Duodenal mucosa (tissue), 2 donors: ENCODE results near the gene RELB.

ENCODE experiments used
- H3K27ac ChIP-seq: one replicate; pipeline ENCODE4 v1.7.0; 2013; ENCODE audit warnings: low read depth, low read length
- H3K27me3 ChIP-seq, 2 donors: one replicate each; pipeline ENCODE4 v1.7.0; 2013; ENCODE audit warnings: low read length in 2 of 2, control low read depth in 1 of 2; ENCODE audit not compliant: insufficient read depth in 2 of 2, control insufficient read depth in 1 of 2
- H3K36me3 ChIP-seq, 2 donors: one replicate each; pipeline ENCODE4 v1.7.0; 2013; ENCODE audit warnings: low read length in 2 of 2, control low read depth in 1 of 2; ENCODE audit not compliant: insufficient read depth in 2 of 2, control insufficient read depth in 1 of 2
- H3K4me1 ChIP-seq, 2 donors: one replicate each; pipeline ENCODE4 v1.7.0; 2013; ENCODE audit warnings: low read length in 2 of 2, control low read depth in 1 of 2; ENCODE audit not compliant: insufficient read depth in 2 of 2, control insufficient read depth in 1 of 2
- H3K4me3 ChIP-seq, 2 donors: one replicate each; pipeline ENCODE4 v1.7.0; 2013; ENCODE audit warnings: low read length in 2 of 2, low read depth in 1 of 2
- H3K9ac ChIP-seq, 2 donors: one replicate each; pipeline ENCODE4 v1.7.0; 2013; ENCODE audit warnings: low read length in 2 of 2, low read depth in 1 of 2
- H3K9me3 ChIP-seq, 2 donors: one replicate each; pipeline ENCODE4 v1.7.0; 2013; ENCODE audit warnings: low read length in 2 of 2, control low read depth in 1 of 2; ENCODE audit not compliant: control insufficient read depth in 1 of 2

The RELB gene

GRCh38 chr19:44985445-44985844 lies 15.8 kb upstream of the RELB start:
- Histone ChIP-seq H3K27me3 (no peaks in the 10 kb centered on the region), H3K4me1 (no peaks in the 10 kb centered on the region), H3K4me3 (no peak overlapping the region), H3K9me3 (no peaks in the 10 kb centered on the region), H3K36me3 (peaks cover 13 to 81% of the 10 kb centered on the region in 2 donors), H3K9ac (no peak overlapping the region), H3K27ac (no peak overlapping the region)

DNA sequence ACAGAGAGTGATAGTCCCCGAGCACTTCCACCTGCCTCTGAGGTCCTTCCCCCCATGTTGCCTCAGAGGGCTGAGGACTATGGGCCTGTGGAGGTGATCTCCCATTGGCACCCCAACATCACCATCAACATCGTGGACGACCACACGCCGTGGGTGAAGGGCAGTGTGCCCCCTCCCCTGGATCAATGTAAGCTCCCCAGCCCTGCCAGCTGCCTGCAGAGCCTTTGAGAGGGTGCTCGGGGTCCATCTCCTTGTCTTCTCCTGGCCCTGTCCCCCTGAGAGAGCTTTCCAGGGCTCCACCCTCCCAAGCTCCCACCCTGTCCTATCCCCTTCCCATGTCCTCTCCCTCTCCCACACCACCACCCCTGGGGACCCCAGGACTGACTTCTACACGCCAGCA lies 14.9 kb upstream of the RELB start:
- no peaks in the 10 kb centered on the region for H3K4me1 ChIP-seq
- H3K36me3 ChIP-seq, result peaks cover 22 to 87% of the 10 kb centered on the region in 2 donors
- H3K27me3 ChIP-seq, result no peaks in the 10 kb centered on the region
- no peaks in the 10 kb centered on the region for H3K9me3 ChIP-seq
- no peak overlapping the region for H3K4me3 ChIP-seq
- no peak overlapping the region for H3K9ac ChIP-seq
- no peak overlapping the region for H3K27ac ChIP-seq

DNA sequence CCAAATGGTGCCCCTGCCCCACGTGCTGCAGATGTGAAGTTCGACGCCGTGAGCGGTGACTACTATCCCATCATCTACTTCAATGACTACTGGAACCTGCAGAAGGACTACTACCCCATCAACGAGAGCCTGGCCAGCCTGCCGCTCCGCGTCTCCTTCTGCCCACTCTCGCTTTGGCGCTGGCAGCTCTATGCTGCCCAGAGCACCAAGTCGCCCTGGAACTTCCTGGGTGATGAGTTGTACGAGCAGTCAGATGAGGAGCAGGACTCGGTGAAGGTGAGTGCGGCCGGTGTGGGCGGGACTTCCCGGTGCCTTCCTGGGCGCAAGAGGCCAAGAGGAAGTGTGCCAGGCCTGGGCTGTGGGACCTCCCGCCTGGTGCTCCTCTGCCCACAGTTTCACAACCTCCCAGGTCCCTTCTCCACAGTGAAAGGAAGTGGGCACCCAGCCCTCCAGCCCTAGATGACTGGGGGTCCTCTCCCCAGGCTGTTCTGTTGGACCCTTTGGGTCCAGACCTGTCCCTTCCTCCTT lies 14.1 kb upstream of the RELB start:
- peaks cover 25 to 88% of the 10 kb centered on the region in 2 donors for H3K36me3 ChIP-seq
- no peak overlapping the region for H3K9ac ChIP-seq
- H3K27me3 ChIP-seq, result no peaks in the 10 kb centered on the region
- H3K27ac ChIP-seq, result no peak overlapping the region
- H3K4me3 ChIP-seq, result no peak overlapping the region
- no peaks in the 10 kb centered on the region for H3K9me3 ChIP-seq
- no peaks in the 10 kb centered on the region for H3K4me1 ChIP-seq

GRCh38 chr19:44988273-44988672 lies 13.0 kb upstream of the RELB start:
- no peak overlapping the region for H3K9ac ChIP-seq
- H3K4me1 ChIP-seq, result no peaks in the 10 kb centered on the region
- no peaks in the 10 kb centered on the region for H3K9me3 ChIP-seq
- H3K27me3 ChIP-seq, result no peaks in the 10 kb centered on the region
- peaks cover 29 to 86% of the 10 kb centered on the region in 2 donors for H3K36me3 ChIP-seq
- H3K27ac ChIP-seq, result no peak overlapping the region
- H3K4me3 ChIP-seq, result no peak overlapping the region

DNA sequence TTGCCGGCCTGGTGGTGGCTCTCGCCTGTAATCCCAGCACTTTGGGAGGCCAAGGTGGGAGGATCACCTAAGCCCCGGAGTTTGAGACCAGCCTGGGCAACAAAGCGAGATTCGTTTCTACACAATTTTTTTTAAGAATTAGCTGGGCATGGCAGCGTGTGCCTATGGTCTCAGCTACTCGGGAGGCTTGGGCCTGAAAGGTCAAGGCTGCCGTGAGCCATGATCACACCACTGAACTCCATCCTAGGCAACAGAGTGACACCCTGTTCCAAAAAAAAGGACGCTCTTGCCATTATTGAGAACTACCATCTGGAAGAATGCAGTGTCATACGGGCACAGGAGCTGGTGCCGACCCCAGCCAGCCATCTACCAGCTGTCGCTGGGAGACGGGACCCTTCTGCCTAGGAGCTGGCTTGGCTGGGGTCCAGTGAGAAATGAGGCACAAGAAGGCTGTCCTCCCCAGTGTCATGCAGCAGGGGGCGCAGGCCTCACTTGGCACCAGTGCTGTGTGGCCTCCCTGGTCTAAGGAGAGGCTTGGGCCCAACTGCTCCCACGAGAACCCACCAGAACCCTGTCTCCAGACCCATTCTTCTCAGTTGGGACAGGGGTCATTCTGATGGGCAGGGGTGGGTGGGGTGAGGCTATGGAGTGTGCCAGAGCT lies 12.2 kb upstream of the RELB start:
- no peak overlapping the region for H3K4me3 ChIP-seq
- peaks cover 29 to 86% of the 10 kb centered on the region in 2 donors for H3K36me3 ChIP-seq

DNA sequence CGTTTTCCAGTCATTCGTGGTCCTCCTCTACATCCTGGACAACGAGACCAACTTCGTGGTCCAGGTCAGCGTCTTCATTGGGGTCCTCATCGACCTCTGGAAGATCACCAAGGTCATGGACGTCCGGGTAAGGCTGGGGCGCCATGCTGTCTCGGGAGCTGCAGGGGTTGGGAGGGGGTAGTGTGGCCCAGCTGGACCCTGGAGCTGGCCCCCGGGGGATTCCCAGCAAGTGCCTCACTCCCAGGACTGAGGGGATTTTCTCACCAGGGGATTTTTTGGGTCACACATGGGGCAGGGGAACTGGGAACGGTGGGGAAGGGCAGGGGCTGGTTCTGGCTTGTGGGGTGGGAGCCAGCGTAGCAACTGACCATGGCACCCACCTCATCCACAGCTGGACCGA lies 10.8 kb upstream of the RELB start:
- peaks cover 29 to 74% of the 10 kb centered on the region in 2 donors for H3K36me3 ChIP-seq
- H3K4me1 ChIP-seq, result no peaks in the 10 kb centered on the region
- no peaks in the 10 kb centered on the region for H3K27me3 ChIP-seq
- H3K27ac ChIP-seq, result no peak overlapping the region
- H3K4me3 ChIP-seq, result no peak overlapping the region
- H3K9me3 ChIP-seq, result no peaks in the 10 kb centered on the region
- H3K9ac ChIP-seq, result no peak overlapping the region

More for the DNA sequence above, 12.2 kb upstream of the RELB start:
- H3K27ac ChIP-seq, result no peak overlapping the region
- H3K4me1 ChIP-seq, result no peaks in the 10 kb centered on the region
- H3K27me3 ChIP-seq, result no peaks in the 10 kb centered on the region
- H3K9me3 ChIP-seq, result no peaks in the 10 kb centered on the region
- H3K9ac ChIP-seq, result no peak overlapping the region

DNA sequence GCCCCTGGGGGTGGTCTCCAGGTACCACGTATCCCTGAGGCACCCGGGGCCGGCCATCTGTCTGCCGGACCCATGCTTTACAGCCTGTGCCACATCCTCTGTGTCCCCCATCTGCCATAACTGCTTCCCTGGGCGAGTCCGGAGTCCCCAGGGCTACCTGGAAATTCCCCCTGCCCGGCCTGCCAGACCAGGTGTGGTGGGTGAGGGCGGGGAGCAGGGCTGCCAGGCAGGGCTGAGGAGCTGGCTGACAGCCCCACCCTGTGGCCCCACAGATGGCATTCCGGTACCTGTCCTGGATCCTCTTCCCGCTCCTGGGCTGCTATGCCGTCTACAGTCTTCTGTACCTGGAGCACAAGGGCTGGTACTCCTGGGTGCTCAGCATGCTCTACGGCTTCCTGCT lies 10.3 kb upstream of the RELB start:
- Histone ChIP-seq H3K9me3 (no peaks in the 10 kb centered on the region), H3K36me3 (peaks cover 29 to 69% of the 10 kb centered on the region in 2 donors), H3K27ac (no peak overlapping the region), H3K4me1 (no peaks in the 10 kb centered on the region), H3K9ac (no peak overlapping the region), H3K4me3 (no peak overlapping the region), H3K27me3 (no peaks in the 10 kb centered on the region)

DNA sequence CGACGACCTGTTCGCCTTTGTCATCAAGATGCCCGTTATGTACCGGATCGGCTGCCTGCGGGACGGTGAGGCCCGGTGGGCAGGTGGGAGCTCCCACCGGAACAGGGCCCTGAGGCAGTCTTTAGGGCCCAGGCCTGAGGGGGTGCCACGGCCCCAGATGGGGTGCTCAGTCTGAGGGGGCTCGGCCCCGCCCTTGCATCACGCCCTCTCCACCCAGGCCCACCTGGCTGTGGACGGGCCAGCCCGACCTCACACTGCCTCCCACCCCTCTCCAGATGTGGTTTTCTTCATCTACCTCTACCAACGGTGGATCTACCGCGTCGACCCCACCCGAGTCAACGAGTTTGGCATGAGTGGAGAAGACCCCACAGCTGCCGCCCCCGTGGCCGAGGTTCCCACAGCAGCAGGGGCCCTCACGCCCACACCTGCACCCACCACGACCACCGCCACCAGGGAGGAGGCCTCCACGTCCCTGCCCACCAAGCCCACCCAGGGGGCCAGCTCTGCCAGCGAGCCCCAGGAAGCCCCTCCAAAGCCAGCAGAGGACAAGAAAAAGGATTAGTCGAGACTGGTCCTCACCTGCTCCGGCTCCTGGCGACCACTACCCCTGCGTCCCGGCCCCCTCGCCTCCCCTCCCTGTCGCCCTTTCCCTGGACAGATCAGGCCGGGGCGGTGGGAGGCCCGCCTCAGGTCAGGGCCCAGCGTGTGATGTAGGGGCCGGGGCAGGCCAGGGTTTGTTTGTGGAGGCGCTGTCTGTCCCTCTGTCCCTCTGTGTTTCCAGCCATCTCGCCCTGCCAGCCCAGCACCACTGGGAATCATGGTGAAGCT lies 8.7 kb upstream of the RELB start:
- H3K36me3 ChIP-seq, result peaks cover 21 to 53% of the 10 kb centered on the region in 2 donors

GRCh38 chr19:44993526-44993925 lies 7.7 kb upstream of the RELB start:
- no peaks in the 10 kb centered on the region for H3K27me3 ChIP-seq
- H3K9me3 ChIP-seq, result no peaks in the 10 kb centered on the region
- H3K9ac ChIP-seq, result no peak overlapping the region
- peaks cover 21 to 48% of the 10 kb centered on the region in 2 donors for H3K36me3 ChIP-seq
- no peak overlapping the region for H3K4me3 ChIP-seq
- H3K27ac ChIP-seq, result no peak overlapping the region
- no peaks in the 10 kb centered on the region for H3K4me1 ChIP-seq

More for the DNA sequence above, 8.7 kb upstream of the RELB start:
- Histone ChIP-seq H3K4me1 (no peaks in the 10 kb centered on the region), H3K27me3 (no peaks in the 10 kb centered on the region), H3K9me3 (no peaks in the 10 kb centered on the region), H3K4me3 (no peak overlapping the region), H3K27ac (no peak overlapping the region), H3K9ac (no peak overlapping the region)

- no peaks in the 10 kb centered on the region for H3K4me1 ChIP-seq
- H3K36me3 ChIP-seq, result peaks cover 21 to 43% of the 10 kb centered on the region in 2 donors
- H3K9me3 ChIP-seq, result no peaks in the 10 kb centered on the region
- no peaks in the 10 kb centered on the region for H3K27me3 ChIP-seq
- H3K4me3 ChIP-seq, result no peak overlapping the region
- H3K27ac ChIP-seq, result no peak overlapping the region
- no peak overlapping the region for H3K9ac ChIP-seq
Measured at GRCh38 chr19:44993926-44994537, 7.2 kb upstream of the RELB start.
